Activated B cell treated with CpG ODN at 0.5 μM for 24 hours (primary cell): ENCODE data around the gene SLC27A2. TPM values are rescaled to one million over a fixed set of nuclear protein-coding genes. Genes with fewer than 3 reads are reported as not detected.

ENCODE experiments used
- ATAC-seq: fragments of 200-7000 bp; cut with Tn5 transposase; one replicate; pipeline ENCODE4 v1.10.0; 2021; ENCODE audit warnings: low read depth, mild to moderate bottlenecking, moderate library complexity
- CTCF ChIA-PET: fragments of 350-600 bp; sonication (Branson Sonifier 250); formaldehyde crosslinking; loops from one replicate; lab custom pipeline; 2021; ENCODE audit warnings: antibody characterized with exemption; lab: Charles Lee
- POLR2A ChIA-PET: fragments of 350-600 bp; sonication (Branson Sonifier 250); formaldehyde crosslinking; loops from one replicate; lab custom pipeline; 2021; ENCODE audit warnings: antibody characterized with exemption; lab: Charles Lee
- DNase-seq: peaks from one replicate; pipeline ENCODE4 v3.0.0; 2022
- H3K27ac Mint-ChIP-seq: one replicate; pipeline ENCODE4 v1.8.0; 2020; ENCODE audit warnings: mixed read lengths
- H3K27me3 Mint-ChIP-seq: one replicate; pipeline ENCODE4 v1.8.0; 2021; ENCODE audit warnings: mixed read lengths
- H3K36me3 Mint-ChIP-seq: one replicate; pipeline ENCODE4 v1.8.0; 2021; ENCODE audit warnings: low read depth, mixed read lengths
- H3K4me1 Mint-ChIP-seq: one replicate; pipeline ENCODE4 v1.8.0; 2021; ENCODE audit warnings: mixed read lengths
- H3K4me3 Mint-ChIP-seq: one replicate; pipeline ENCODE4 v1.8.0; 2020; ENCODE audit warnings: mild to moderate bottlenecking, mixed read lengths
- H3K9me3 Mint-ChIP-seq: one replicate; pipeline ENCODE4 v1.8.0; 2020; ENCODE audit warnings: mixed read lengths
- intact Hi-C: fragments of 100-400 bp; cut with micrococcal nuclease; formaldehyde crosslinking; loops from one replicate; pipeline ENCODE4 v1.15.1; 2024
- total RNA-seq: library from RNA; stranded (reverse); gene quantifications from 2 replicates; pipeline ENCODE4 v1.2.3, GENCODE V29; 2022
- TF ChIP-seq, protein P1 (sequence below): fragments of 200-600 bp; IDR thresholded peaks from one replicate; pipeline ENCODE4 v1.8.0; 2022; ENCODE audit warnings: antibody characterized with exemption, mild to moderate bottlenecking

The SLC27A2 gene
- total RNA-seq, 1 donor from 2014 or later = 0.29 TPM

DNA sequence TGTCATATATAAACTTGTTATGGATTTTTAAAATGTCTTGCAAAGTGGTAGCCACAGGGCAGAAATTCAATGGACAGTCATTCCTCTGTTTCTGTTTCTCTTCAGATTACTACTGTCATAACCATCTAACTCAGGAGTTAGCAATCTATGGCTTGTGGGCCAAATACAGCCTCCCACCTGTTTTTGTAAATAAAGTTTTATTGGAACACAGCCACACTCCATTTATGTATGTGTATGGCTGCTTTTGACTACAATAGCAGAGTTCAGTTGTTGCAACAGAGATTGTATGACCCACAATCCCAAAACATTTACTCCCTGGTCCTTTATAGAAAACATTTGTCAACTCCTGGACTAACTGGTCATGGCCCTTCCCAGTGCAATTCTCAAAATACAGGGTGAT, 20.0 kb downstream of the SLC27A2 start:
- ATAC-seq = no peak

GRCh38 chr15:50206020-50206419, 24.0 kb downstream of the SLC27A2 start:
- POLR2A ChIA-PET = no interaction called here
- Mint-ChIP-seq H3K4me3 (no peak overlapping the region), H3K27me3 (no peaks in the 10 kb centered on the region), H3K4me1 (no peaks in the 10 kb centered on the region), H3K27ac (no peak overlapping the region), H3K36me3 (no peaks in the 10 kb centered on the region), H3K9me3 (no peaks in the 10 kb centered on the region)
- TF ChIP-seq, protein P1, sequence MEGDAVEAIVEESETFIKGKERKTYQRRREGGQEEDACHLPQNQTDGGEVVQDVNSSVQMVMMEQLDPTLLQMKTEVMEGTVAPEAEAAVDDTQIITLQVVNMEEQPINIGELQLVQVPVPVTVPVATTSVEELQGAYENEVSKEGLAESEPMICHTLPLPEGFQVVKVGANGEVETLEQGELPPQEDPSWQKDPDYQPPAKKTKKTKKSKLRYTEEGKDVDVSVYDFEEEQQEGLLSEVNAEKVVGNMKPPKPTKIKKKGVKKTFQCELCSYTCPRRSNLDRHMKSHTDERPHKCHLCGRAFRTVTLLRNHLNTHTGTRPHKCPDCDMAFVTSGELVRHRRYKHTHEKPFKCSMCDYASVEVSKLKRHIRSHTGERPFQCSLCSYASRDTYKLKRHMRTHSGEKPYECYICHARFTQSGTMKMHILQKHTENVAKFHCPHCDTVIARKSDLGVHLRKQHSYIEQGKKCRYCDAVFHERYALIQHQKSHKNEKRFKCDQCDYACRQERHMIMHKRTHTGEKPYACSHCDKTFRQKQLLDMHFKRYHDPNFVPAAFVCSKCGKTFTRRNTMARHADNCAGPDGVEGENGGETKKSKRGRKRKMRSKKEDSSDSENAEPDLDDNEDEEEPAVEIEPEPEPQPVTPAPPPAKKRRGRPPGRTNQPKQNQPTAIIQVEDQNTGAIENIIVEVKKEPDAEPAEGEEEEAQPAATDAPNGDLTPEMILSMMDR = no peak
- DNase-seq = no peak
- CTCF ChIA-PET = no interaction called here
- intact Hi-C loops = no loop called here
- no peak for ATAC-seq

More for the DNA sequence above, 20.0 kb downstream of the SLC27A2 start:
- no peaks in the 10 kb centered on the region for H3K36me3 Mint-ChIP-seq
- no peaks in the 10 kb centered on the region for H3K27me3 Mint-ChIP-seq
- H3K27ac Mint-ChIP-seq = no peak overlapping the region
- CTCF ChIA-PET = no interaction called here
- DNase-seq = no peak
- TF ChIP-seq, protein P1 = no peak
- no peaks in the 10 kb centered on the region for H3K9me3 Mint-ChIP-seq
- no peak overlapping the region for H3K4me3 Mint-ChIP-seq
- H3K4me1 Mint-ChIP-seq = no peaks in the 10 kb centered on the region
- intact Hi-C loops = no loop called here
- POLR2A ChIA-PET = no interaction called here

DNA sequence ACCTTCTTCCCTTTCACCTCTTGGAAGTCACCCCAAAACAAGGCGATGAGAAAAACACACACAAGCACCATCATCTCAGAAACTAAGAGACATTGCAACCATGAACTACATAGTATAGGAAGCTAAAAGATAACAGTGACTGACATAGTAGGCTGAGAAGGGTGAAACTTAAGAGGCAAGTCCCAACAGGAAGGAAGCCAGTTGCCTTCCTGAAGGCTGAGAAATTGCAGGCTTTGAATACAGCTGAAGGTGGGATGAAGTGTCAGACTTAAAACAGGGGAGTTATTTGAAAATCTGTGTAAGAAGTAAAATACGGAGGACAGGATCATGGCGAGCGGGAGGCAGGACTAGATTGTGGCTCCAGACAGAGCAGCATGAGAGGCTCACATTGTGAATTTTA, 27.8 kb downstream of the SLC27A2 start:
- no peaks in the 10 kb centered on the region for H3K27me3 Mint-ChIP-seq
- TF ChIP-seq, protein P1 = no peak
- intact Hi-C loops = no loop called here
- DNase-seq (no peak), ATAC-seq (no peak)
- ChIA-PET CTCF (no interaction called here), POLR2A (no interaction called here)
- no peaks in the 10 kb centered on the region for H3K4me1 Mint-ChIP-seq
- no peak overlapping the region for H3K4me3 Mint-ChIP-seq
- peaks cover 5% of the 10 kb centered on the region for H3K36me3 Mint-ChIP-seq
- H3K9me3 Mint-ChIP-seq = peaks cover 13% of the 10 kb centered on the region
- no peak overlapping the region for H3K27ac Mint-ChIP-seq

GRCh38 chr15:50210462-50211157, 28.6 kb downstream of the SLC27A2 start:
- DNase-seq = no peak
- ChIA-PET CTCF (no interaction called here), POLR2A (no interaction called here)
- Mint-ChIP-seq H3K4me1 (no peaks in the 10 kb centered on the region), H3K27ac (no peak overlapping the region), H3K36me3 (peaks cover 5% of the 10 kb centered on the region), H3K4me3 (no peak overlapping the region), H3K27me3 (no peaks in the 10 kb centered on the region), H3K9me3 (peaks cover 13% of the 10 kb centered on the region)
- TF ChIP-seq, protein P1 = no peak
- intact Hi-C loops = no loop called here
- no peak for ATAC-seq

DNA sequence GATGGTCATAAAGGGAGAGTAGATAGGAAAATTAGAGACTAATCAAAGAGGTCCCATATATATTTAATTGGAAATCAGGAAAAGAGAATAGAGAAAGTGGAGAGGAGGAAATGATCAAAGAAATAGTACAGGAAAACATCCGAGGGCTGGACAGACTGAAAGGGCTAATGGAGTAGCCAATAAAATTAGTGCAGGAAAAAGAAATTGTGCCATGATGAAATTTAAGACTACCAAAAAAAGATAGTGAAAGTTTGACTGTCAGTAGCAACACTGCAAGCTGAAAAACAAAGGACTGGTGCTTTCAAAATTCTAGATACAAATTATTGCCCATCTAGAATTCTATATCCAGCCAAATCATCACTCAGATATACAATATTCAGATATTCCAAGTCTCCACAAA, 36.3 kb downstream of the SLC27A2 start:
- Mint-ChIP-seq H3K4me3 (no peak overlapping the region), H3K27ac (no peak overlapping the region)
- POLR2A ChIA-PET = no interaction called here

More for the DNA sequence above, 36.3 kb downstream of the SLC27A2 start:
- CTCF ChIA-PET = no interaction called here
- no peak for DNase-seq
- H3K27me3 Mint-ChIP-seq = no peaks in the 10 kb centered on the region
- TF ChIP-seq, protein P1 = no peak
- peaks cover 4% of the 10 kb centered on the region for H3K4me1 Mint-ChIP-seq
- H3K9me3 Mint-ChIP-seq = no peaks in the 10 kb centered on the region
- ATAC-seq = no peak
- H3K36me3 Mint-ChIP-seq = no peaks in the 10 kb centered on the region
- intact Hi-C loops = no loop called here
